Measurements from ENCODE around the gene AMBN. TPM values are rescaled to one million over a fixed set of nuclear protein-coding genes. Genes with fewer than 3 reads are reported as not detected.

Gene AMBN
- total RNA-seq, 2 donors from 2014 or later = not detected

DNA sequence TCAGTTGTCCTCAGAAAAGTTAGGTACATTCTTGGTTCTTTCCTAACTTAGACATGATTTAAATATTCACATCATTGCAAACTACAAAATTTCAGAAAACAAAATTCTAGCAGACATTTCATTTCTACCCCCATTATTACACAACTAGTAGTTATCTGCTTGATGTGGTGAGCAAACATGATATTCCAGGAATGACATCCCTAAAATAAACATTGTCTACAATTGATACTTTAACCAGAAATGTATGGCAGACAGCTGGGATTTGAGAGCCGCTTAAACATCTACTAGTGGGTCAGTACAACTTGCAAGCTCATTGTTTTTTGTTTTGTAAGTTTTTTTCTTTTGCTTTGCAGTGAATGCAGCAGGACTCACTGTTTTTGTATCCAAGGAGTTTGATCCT lies 32.1 kb upstream of the AMBN start:
- no peaks in the 10 kb centered on the region for H3K9me3 ChIP-seq
- TF ChIP-seq POLR2A (IDR thresholded peaks at IDR 0.05) (no peak), CTCF (IDR thresholded peaks at IDR 0.05) (no peak), POLR2AphosphoS5 (IDR thresholded peaks at IDR 0.05) (no peak)
- no peak overlapping the region for H3K27ac ChIP-seq
- intact Hi-C loops (cut with DNase I) = no loop called here
- H3K27me3 ChIP-seq (replicated peaks; ENCODE audit: insufficient read depth) = no peaks in the 10 kb centered on the region
- WGBS = 89% methylated on average over 1 of the region's 1 CpG
- no peaks in the 10 kb centered on the region for H3K4me1 ChIP-seq (replicated peaks)
- H3K4me3 ChIP-seq = no peak overlapping the region
- H3K36me3 ChIP-seq = no peaks in the 10 kb centered on the region
- DNase-seq (ENCODE audit: low spot score) = no peak

DNA sequence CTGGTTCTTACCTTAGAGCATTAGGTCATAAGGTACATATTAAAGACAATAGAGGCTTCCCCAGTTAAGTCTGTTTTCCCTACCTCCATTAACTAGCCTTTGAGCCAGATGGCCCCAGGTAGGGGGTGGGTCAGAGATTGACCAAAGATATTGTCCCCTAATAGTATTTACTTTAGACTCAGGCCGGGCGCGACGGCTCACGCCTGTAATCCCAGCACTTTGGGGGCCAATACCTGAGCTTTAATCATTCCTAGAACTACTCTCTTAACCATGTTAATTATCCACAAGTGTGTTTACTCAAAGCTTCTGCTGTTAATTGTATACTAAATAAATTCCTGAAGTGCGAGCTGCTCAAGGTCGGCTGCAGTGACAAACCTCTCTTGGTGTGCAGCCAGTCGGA lies 28.0 kb upstream of the AMBN start:
- TF ChIP-seq CTCF (IDR thresholded peaks at IDR 0.05) (no peak), POLR2AphosphoS5 (IDR thresholded peaks at IDR 0.05) (no peak), POLR2A (IDR thresholded peaks at IDR 0.05) (no peak)
- Histone ChIP-seq H3K4me3 (no peak overlapping the region), H3K27me3 (replicated peaks; ENCODE audit: insufficient read depth) (no peaks in the 10 kb centered on the region), H3K9me3 (no peaks in the 10 kb centered on the region), H3K4me1 (replicated peaks) (no peaks in the 10 kb centered on the region), H3K36me3 (no peaks in the 10 kb centered on the region), H3K27ac (no peak overlapping the region)
- no peak for DNase-seq (ENCODE audit: low spot score)
- intact Hi-C loops (cut with DNase I) = no loop called here
- WGBS = 48% methylated on average over 8 of the region's 8 CpGs

GRCh38 chr4:70570796-70571195 lies 21.3 kb upstream of the AMBN start:
- no peaks in the 10 kb centered on the region for H3K9me3 ChIP-seq
- WGBS = 94% methylated on average over 2 of the region's 2 CpGs
- no peak for TF ChIP-seq POLR2A (IDR thresholded peaks at IDR 0.05)
- no peak for TF ChIP-seq CTCF (IDR thresholded peaks at IDR 0.05)
- TF ChIP-seq POLR2AphosphoS5 (IDR thresholded peaks at IDR 0.05) = no peak
- no peaks in the 10 kb centered on the region for H3K4me1 ChIP-seq (replicated peaks)
- peaks cover 7% of the 10 kb centered on the region for H3K27me3 ChIP-seq (replicated peaks; ENCODE audit: insufficient read depth)
- DNase-seq (ENCODE audit: low spot score) = no peak
- H3K4me3 ChIP-seq = no peak overlapping the region
- no peak overlapping the region for H3K27ac ChIP-seq
- H3K36me3 ChIP-seq = no peaks in the 10 kb centered on the region
- intact Hi-C loops (cut with DNase I) = no loop called here

- no peak for DNase-seq (ENCODE audit: low spot score)
- peaks cover 7% of the 10 kb centered on the region for H3K27me3 ChIP-seq (replicated peaks; ENCODE audit: insufficient read depth)
- no peak overlapping the region for H3K4me3 ChIP-seq
- H3K9me3 ChIP-seq = no peaks in the 10 kb centered on the region
- no peaks in the 10 kb centered on the region for H3K36me3 ChIP-seq
- no peak overlapping the region for H3K27ac ChIP-seq
- no peaks in the 10 kb centered on the region for H3K4me1 ChIP-seq (replicated peaks)
- intact Hi-C loops (cut with DNase I) = no loop called here
- WGBS = 23% methylated on average over 2 of the region's 2 CpGs
- TF ChIP-seq CTCF (IDR thresholded peaks at IDR 0.05) (no peak), POLR2AphosphoS5 (IDR thresholded peaks at IDR 0.05) (no peak), POLR2A (IDR thresholded peaks at IDR 0.05) (no peak)
Measured at GRCh38 chr4:70571772-70572171, 20.3 kb upstream of the AMBN start.

DNA sequence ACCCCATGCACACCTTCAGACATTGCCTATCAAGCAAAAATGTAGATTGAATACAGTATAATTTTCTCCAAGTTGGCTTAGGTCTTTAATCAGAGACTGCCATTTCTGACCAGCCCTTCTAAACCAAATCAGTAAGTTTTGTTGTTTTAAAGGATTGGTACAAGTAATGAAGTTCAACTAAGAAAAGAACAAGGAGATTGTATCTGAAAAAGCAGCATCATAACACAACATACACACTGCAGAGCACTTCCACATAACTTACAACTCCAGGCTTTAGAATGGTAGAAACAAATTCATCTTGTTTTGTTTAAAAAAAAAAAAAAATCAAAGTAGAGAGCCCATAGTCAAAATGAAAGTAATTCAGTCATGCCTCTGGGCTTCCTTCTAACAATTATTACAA lies 16.1 kb upstream of the AMBN start:
- Histone ChIP-seq H3K9me3 (no peaks in the 10 kb centered on the region), H3K36me3 (no peaks in the 10 kb centered on the region), H3K4me3 (no peak overlapping the region), H3K4me1 (replicated peaks) (no peaks in the 10 kb centered on the region), H3K27ac (no peak overlapping the region), H3K27me3 (replicated peaks; ENCODE audit: insufficient read depth) (peaks cover 5% of the 10 kb centered on the region)
- DNase-seq (ENCODE audit: low spot score) = no peak
- TF ChIP-seq POLR2AphosphoS5 (IDR thresholded peaks at IDR 0.05) (no peak), CTCF (IDR thresholded peaks at IDR 0.05) (no peak), POLR2A (IDR thresholded peaks at IDR 0.05) (no peak)
- intact Hi-C loops (cut with DNase I) = no loop called here

All from prostate gland (tissue), 2 donors.